SK-N-SH treated with all-trans-retinoic acid at 6 μM for 48 hours (cell line): ENCODE data around the gene MAN1A1.

ENCODE experiments used
- ATAC-seq: fragments of 200-7000 bp; cut with Tn5 transposase; 3 replicates; pipeline ENCODE4 v1.9.1; 2020; ENCODE audit warnings: mild to moderate bottlenecking, moderate library complexity
- ARNTL ChIP-seq: fragments of 450-650 bp; formaldehyde crosslinking; IDR thresholded peaks from 2 replicates; pipeline ENCODE4 v1.5.0; 2020; ENCODE audit warnings: low read depth, mild to moderate bottlenecking, moderate library complexity, borderline replicate concordance
- BACH2 ChIP-seq: fragments of 250-450 bp; sonication (Bioruptor Pico); IDR thresholded peaks from 2 replicates; pipeline ENCODE4 v1.9.0; 2021; ENCODE audit warnings: mild to moderate bottlenecking, borderline replicate concordance
- CSDC2 ChIP-seq: fragments of 250-450 bp; sonication (Bioruptor Pico); IDR thresholded peaks from 2 replicates; pipeline ENCODE4 v1.5.0; 2020; ENCODE audit warnings: mild to moderate bottlenecking, moderate library complexity
- ISL1 ChIP-seq: fragments of 250-450 bp; sonication (Bioruptor Pico); IDR thresholded peaks from 2 replicates; pipeline ENCODE4 v2.1.2; 2022; ENCODE audit warnings: mild to moderate bottlenecking, moderate library complexity
- PPARA ChIP-seq: fragments of 250-450 bp; sonication (Bioruptor Pico); IDR thresholded peaks from 2 replicates; pipeline ENCODE4 v1.5.0; 2020; ENCODE audit warnings: mild to moderate bottlenecking, borderline replicate concordance
- RARB ChIP-seq: fragments of 250-450 bp; sonication (Bioruptor Pico); IDR thresholded peaks from 2 replicates; pipeline ENCODE4 v1.8.0; 2021; ENCODE audit warnings: mild to moderate bottlenecking, moderate library complexity
- SNAI2 ChIP-seq: fragments of 250-450 bp; sonication (Bioruptor Pico); IDR thresholded peaks from 2 replicates; pipeline ENCODE4 v1.5.0; 2020; ENCODE audit warnings: mild to moderate bottlenecking, moderate library complexity
- TCF4 ChIP-seq: fragments of 250-450 bp; sonication (Bioruptor Pico); IDR thresholded peaks from 2 replicates; pipeline ENCODE4 v1.8.0; 2021; ENCODE audit warnings: mild to moderate bottlenecking, moderate library complexity, borderline replicate concordance
- TOX ChIP-seq: fragments of 250-450 bp; sonication (Bioruptor Pico); IDR thresholded peaks from 2 replicates; pipeline ENCODE4 v1.8.0; 2021; ENCODE audit warnings: mild to moderate bottlenecking, moderate library complexity, borderline replicate concordance
- ZC3H10 ChIP-seq: fragments of 250-450 bp; sonication (Bioruptor Pico); IDR thresholded peaks from 2 replicates; pipeline ENCODE4 v1.5.1; 2021; ENCODE audit warnings: mild to moderate bottlenecking, moderate library complexity
- ZFP3 ChIP-seq: fragments of 250-450 bp; sonication (Bioruptor Pico); IDR thresholded peaks from 2 replicates; pipeline ENCODE4 v1.5.0; 2020; ENCODE audit warnings: mild to moderate bottlenecking, moderate library complexity
- ZNF565 ChIP-seq: fragments of 450-650 bp; formaldehyde crosslinking; conservative IDR thresholded peaks from 2 replicates; pipeline ENCODE4 v1.5.0; 2020; ENCODE audit warnings: low read depth, mild to moderate bottlenecking, moderate library complexity
- ZNF8 ChIP-seq: fragments of 450-650 bp; formaldehyde crosslinking; IDR thresholded peaks from 2 replicates; pipeline ENCODE4 v1.5.0; 2020; ENCODE audit warnings: mild to moderate bottlenecking, moderate library complexity
- TF ChIP-seq, protein P1 (sequence below): fragments of 250-450 bp; sonication (Bioruptor Pico); IDR thresholded peaks from 2 replicates; pipeline ENCODE4 v1.5.0; 2020; ENCODE audit warnings: mild to moderate bottlenecking, moderate library complexity
- TF ChIP-seq, protein P2 (sequence below): fragments of 250-450 bp; sonication (Bioruptor Pico); IDR thresholded peaks from 2 replicates; pipeline ENCODE4 v1.8.0; 2021; ENCODE audit warnings: low read depth, mild to moderate bottlenecking, moderate library complexity, borderline replicate concordance
- TF ChIP-seq, protein P3 (sequence below): fragments of 250-450 bp; sonication (Bioruptor Pico); IDR thresholded peaks from 2 replicates; pipeline ENCODE4 v1.5.1; 2020; ENCODE audit warnings: low read depth, mild to moderate bottlenecking, moderate library complexity
- TF ChIP-seq, protein P4 (sequence below): fragments of 250-450 bp; sonication (Bioruptor Pico); IDR thresholded peaks from 2 replicates; pipeline ENCODE4 v1.5.1; 2021; ENCODE audit warnings: mild to moderate bottlenecking, moderate library complexity

MAN1A1 gene

DNA sequence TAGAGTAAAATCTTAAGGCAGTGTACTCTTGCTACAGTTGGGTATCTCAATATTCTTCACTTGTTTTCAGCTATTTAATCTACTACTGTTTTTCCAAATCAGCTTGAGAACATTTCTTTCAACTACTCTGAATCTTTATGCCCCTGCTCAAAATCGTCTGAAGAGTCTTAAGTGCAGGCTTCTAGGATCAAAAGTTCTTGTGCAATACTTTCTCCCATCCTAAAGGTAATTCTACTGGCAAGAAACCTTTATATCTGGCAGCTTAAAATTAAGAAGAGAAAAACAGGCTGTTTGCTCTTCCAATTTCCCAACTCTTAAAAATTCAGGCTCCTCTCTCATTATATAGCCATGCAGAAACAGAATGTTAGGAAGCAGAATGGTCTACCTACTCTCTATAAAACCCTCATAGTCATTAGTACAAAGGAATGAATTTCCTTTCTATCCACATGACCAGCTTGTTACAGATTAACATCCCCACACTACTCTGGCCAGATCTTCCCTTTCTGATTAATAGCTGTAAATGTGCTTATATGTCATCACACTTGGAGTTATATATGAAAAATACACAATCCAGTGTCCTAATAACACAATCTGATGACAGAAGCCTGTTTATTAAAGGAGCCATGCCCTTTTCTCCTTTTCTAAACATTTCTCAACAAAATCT lies 148.9 kb downstream of the MAN1A1 start (continued):
- TF ChIP-seq, protein P1, sequence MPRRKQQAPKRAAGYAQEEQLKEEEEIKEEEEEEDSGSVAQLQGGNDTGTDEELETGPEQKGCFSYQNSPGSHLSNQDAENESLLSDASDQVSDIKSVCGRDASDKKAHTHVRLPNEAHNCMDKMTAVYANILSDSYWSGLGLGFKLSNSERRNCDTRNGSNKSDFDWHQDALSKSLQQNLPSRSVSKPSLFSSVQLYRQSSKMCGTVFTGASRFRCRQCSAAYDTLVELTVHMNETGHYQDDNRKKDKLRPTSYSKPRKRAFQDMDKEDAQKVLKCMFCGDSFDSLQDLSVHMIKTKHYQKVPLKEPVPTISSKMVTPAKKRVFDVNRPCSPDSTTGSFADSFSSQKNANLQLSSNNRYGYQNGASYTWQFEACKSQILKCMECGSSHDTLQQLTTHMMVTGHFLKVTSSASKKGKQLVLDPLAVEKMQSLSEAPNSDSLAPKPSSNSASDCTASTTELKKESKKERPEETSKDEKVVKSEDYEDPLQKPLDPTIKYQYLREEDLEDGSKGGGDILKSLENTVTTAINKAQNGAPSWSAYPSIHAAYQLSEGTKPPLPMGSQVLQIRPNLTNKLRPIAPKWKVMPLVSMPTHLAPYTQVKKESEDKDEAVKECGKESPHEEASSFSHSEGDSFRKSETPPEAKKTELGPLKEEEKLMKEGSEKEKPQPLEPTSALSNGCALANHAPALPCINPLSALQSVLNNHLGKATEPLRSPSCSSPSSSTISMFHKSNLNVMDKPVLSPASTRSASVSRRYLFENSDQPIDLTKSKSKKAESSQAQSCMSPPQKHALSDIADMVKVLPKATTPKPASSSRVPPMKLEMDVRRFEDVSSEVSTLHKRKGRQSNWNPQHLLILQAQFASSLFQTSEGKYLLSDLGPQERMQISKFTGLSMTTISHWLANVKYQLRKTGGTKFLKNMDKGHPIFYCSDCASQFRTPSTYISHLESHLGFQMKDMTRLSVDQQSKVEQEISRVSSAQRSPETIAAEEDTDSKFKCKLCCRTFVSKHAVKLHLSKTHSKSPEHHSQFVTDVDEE (CRISPR knock-in tag): no peak
- TF ChIP-seq CSDC2 (no peak), BACH2 (CRISPR knock-in tag) (no peak)
- TF ChIP-seq, all 23 proteins: peak for 0

DNA sequence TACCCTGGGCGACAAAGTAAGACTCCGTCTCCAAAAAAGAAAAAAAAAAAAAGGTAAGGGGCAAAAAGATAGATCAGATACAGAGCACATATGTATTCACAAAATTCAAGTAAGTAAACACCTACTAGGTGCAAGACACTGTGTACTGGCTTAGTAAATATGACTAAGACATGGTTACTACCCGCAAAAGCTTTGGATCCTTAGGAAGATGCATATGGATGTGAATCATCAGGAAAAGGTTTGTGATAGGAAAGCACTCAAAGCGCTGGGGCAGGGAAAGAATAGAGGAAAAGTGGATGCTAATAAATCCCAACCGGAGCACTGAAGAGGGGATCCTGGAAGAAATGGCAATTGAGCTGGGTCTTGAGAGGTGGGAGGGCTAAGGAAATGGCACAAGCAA lies 152.3 kb downstream of the MAN1A1 start:
- TF ChIP-seq TOX (CRISPR knock-in tag) (no peak), ZC3H10 (CRISPR knock-in tag) (no peak), ZNF565 (CRISPR knock-in tag) (no peak), CSDC2 (no peak), TCF4 (CRISPR knock-in tag) (no peak), ZNF8 (CRISPR knock-in tag) (no peak), SNAI2 (CRISPR knock-in tag) (no peak), RARB (no peak), ARNTL (CRISPR knock-in tag) (no peak), ZFP3 (CRISPR knock-in tag) (no peak), ISL1 (CRISPR knock-in tag) (no peak)
- TF ChIP-seq, protein P2, sequence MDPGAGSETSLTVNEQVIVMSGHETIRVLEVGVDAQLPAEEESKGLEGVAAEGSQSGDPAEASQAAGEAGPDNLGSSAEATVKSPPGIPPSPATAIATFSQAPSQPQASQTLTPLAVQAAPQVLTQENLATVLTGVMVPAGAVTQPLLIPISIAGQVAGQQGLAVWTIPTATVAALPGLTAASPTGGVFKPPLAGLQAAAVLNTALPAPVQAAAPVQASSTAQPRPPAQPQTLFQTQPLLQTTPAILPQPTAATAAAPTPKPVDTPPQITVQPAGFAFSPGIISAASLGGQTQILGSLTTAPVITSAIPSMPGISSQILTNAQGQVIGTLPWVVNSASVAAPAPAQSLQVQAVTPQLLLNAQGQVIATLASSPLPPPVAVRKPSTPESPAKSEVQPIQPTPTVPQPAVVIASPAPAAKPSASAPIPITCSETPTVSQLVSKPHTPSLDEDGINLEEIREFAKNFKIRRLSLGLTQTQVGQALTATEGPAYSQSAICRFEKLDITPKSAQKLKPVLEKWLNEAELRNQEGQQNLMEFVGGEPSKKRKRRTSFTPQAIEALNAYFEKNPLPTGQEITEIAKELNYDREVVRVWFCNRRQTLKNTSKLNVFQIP (CRISPR knock-in tag): no peak
- TF ChIP-seq, protein P1 (CRISPR knock-in tag): no peak
- TF ChIP-seq, protein P3, sequence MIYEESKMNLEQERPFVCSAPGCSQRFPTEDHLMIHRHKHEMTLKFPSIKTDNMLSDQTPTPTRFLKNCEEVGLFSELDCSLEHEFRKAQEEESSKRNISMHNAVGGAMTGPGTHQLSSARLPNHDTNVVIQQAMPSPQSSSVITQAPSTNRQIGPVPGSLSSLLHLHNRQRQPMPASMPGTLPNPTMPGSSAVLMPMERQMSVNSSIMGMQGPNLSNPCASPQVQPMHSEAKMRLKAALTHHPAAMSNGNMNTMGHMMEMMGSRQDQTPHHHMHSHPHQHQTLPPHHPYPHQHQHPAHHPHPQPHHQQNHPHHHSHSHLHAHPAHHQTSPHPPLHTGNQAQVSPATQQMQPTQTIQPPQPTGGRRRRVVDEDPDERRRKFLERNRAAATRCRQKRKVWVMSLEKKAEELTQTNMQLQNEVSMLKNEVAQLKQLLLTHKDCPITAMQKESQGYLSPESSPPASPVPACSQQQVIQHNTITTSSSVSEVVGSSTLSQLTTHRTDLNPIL (CRISPR knock-in tag): no peak
- TF ChIP-seq, all 23 proteins: peak for 0
- no peak for ATAC-seq

DNA sequence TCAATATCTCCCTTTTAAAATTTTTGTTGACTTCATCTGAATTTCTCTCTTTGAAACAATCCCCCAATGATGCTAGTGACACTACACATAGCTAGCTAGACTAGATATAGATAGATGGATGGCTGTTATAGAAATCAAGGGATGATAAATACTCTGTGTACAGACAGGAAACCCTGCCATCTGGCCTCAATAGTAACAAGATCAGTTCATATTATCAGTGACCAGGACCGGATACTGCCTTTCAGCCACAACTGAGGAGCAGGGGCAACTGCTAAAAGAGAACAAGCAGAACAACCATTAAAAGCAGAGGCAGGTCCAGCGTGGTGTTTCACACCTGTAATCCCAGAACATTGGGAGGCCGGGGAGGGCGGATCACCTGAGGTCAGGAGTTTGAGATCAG lies 152.8 kb downstream of the MAN1A1 start:
- TF ChIP-seq, protein P2 (CRISPR knock-in tag): no peak
- 0 out of 2 replicates have a peak, but pooled peaks have one; percentile 15 for TF ChIP-seq ZNF565 (CRISPR knock-in tag)
- TF ChIP-seq TCF4 (CRISPR knock-in tag): peak; percentile 90
- TF ChIP-seq, all 23 proteins: peak for 2
- peak; percentile 35 for ATAC-seq

DNA sequence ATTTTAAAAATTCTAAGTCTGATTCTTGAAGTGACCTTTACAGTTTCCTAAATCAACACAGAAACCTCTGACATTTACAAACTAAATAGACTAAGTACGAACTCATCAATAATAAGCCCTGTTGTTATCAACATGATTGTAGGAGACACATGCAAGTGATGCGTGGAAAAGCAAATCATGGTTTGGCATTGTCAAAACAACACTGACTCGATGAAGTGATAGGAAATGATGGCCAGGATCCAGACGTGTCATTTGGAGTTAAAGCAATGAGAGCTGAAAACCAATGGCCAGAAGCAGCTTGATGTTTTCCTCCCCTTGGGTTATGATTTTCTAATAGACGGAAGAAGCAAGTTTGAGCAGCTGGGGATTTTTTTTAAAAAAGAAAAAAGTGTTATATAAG lies 153.7 kb downstream of the MAN1A1 start:
- no peak; the same call in 2 of the 3 replicates for ATAC-seq
- peak; percentile 67 for TF ChIP-seq ISL1 (CRISPR knock-in tag)
- peak; percentile 17; the same call in 1 of the 2 replicates for TF ChIP-seq TCF4 (CRISPR knock-in tag)
- TF ChIP-seq, protein P1 (CRISPR knock-in tag): peak; percentile 58; the same call in 1 of the 2 replicates
- TF ChIP-seq, protein P4, sequence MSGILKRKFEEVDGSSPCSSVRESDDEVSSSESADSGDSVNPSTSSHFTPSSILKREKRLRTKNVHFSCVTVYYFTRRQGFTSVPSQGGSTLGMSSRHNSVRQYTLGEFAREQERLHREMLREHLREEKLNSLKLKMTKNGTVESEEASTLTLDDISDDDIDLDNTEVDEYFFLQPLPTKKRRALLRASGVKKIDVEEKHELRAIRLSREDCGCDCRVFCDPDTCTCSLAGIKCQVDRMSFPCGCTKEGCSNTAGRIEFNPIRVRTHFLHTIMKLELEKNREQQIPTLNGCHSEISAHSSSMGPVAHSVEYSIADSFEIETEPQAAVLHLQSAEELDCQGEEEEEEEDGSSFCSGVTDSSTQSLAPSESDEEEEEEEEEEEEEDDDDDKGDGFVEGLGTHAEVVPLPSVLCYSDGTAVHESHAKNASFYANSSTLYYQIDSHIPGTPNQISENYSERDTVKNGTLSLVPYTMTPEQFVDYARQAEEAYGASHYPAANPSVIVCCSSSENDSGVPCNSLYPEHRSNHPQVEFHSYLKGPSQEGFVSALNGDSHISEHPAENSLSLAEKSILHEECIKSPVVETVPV: no peak
- no peak for TF ChIP-seq PPARA (CRISPR knock-in tag)
- no peak for TF ChIP-seq ZFP3 (CRISPR knock-in tag)
- TF ChIP-seq, all 23 proteins: peak for 3
